Large intestine (tissue), 3 donors: ENCODE results near the gene REV3L. TPM values are rescaled to one million over a fixed set of nuclear protein-coding genes. Genes with fewer than 3 reads are reported as not detected.

Source experiments
- DNase-seq, 2 donors: peaks; one replicate each; pipeline versions ENCODE4 v3.0.0 to v3.0.0-alpha.2; 2013
- H3K27ac ChIP-seq: one replicate; pipeline ENCODE4 v1.5.1; 2013; ENCODE audit warnings: low read length
- H3K27me3 ChIP-seq: 2 replicates; pipeline ENCODE4 v1.6.1; 2013; ENCODE audit warnings: low read length; ENCODE audit not compliant: control insufficient read depth, insufficient read depth
- H3K36me3 ChIP-seq: 2 replicates; pipeline ENCODE4 v1.6.1; 2013; ENCODE audit warnings: low read length; ENCODE audit not compliant: control insufficient read depth, insufficient read depth
- H3K4me1 ChIP-seq: one replicate; pipeline ENCODE4 v1.6.1; 2013; ENCODE audit warnings: low read length; ENCODE audit not compliant: control insufficient read depth, insufficient read depth
- H3K4me3 ChIP-seq: one replicate; pipeline ENCODE4 v1.5.1; 2013; ENCODE audit warnings: low read length
- H3K9me3 ChIP-seq: one replicate; pipeline ENCODE4 v1.6.1; 2013; ENCODE audit warnings: mild to moderate bottlenecking, low read depth, low read length, moderate library complexity; ENCODE audit not compliant: control insufficient read depth
- WGBS: methylation state at CpG from one replicate; pipeline ENCODE4 v1.1.5; 2013; ENCODE audit warnings: low lambda C conversion rate; ENCODE audit not compliant: insufficient coverage; 5-methylcytosine and 5-hydroxymethylcytosine counted together
- polyA plus RNA-seq: library from polyadenylated mRNA; unstranded; fragments of 120-200 nt; gene quantifications from one replicate; pipeline ENCODE4 v1.2.1, GENCODE V29; 2013

REV3L gene
- polyA plus RNA-seq, 1 donor = 23.2 TPM

- Histone ChIP-seq H3K4me1 (peaks cover 6% of the 10 kb centered on the region), H3K4me3 (no peak overlapping the region), H3K27me3 (peaks cover 3% of the 10 kb centered on the region), H3K36me3 (no peaks in the 10 kb centered on the region), H3K27ac (no peak overlapping the region), H3K9me3 (no peaks in the 10 kb centered on the region)
- 85% methylated on average over 5 of the region's 9 CpGs for WGBS
- no peak for DNase-seq
Measured at GRCh38 chr6:111254004-111254778, 228.8 kb downstream of the REV3L start.

GRCh38 chr6:111252726-111253125, 230.3 kb downstream of the REV3L start:
- H3K36me3 ChIP-seq = no peaks in the 10 kb centered on the region
- 100% methylated on average over 1 of the region's 3 CpGs for WGBS
- H3K9me3 ChIP-seq = no peaks in the 10 kb centered on the region
- DNase-seq = no peak
- H3K27me3 ChIP-seq = peaks cover 3% of the 10 kb centered on the region
- no peak overlapping the region for H3K27ac ChIP-seq
- no peak overlapping the region for H3K4me3 ChIP-seq
- H3K4me1 ChIP-seq = peaks cover 6% of the 10 kb centered on the region

GRCh38 chr6:111250791-111251354, 232.1 kb downstream of the REV3L start:
- WGBS = 57% methylated on average over 2 of the region's 4 CpGs
- H3K36me3 ChIP-seq = no peaks in the 10 kb centered on the region
- H3K27ac ChIP-seq = no peak overlapping the region
- DNase-seq = no peak
- peaks cover 3% of the 10 kb centered on the region for H3K27me3 ChIP-seq
- H3K4me3 ChIP-seq = no peak overlapping the region
- H3K4me1 ChIP-seq = no peaks in the 10 kb centered on the region
- H3K9me3 ChIP-seq = no peaks in the 10 kb centered on the region

Other genes starting within 250 kb of the REV3L start
- gene TRAF3IP2, start 122.7 kb upstream of the REV3L start, polyA plus RNA-seq = 42.1 TPM